ENCODE results near the gene ARFIP1.

DNA sequence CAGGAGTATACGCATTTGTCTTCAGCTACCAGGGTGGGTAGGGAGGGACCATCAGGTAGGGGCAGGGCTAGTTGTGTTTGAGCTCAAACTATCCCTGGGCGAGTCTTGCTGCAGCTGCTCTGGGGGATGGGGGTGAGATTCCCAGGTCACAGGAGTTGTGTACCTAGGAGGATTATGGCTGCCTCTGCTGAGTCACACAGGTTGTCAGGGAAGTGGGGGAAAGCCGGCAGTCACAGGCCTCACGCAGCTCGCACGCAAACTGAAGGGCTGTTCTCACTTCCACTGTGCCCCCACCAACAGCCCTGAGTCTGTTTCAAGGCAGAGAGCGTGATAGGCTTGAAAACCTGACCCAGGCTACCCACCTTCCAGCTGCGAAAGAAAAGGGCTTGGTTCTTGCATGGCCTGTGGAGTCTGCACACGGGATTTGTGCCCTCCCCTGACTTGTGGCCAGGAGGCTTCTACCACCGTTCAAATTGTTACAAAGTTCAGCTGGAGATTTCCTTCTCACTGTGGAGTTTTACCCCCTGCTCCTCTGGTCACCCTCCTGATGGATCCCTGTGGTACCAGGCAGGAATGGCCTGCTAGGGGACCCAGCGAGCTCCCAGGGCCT is 63.8 kb downstream of the ARFIP1 start:
- TF ChIP-seq CTCF (IDR thresholded peaks at IDR 0.05 in 4 of 5, conservative IDR thresholded peaks at IDR 0.05 in 1 of 5): no peak
- no peak for TF ChIP-seq POLR2A (IDR thresholded peaks at IDR 0.05)

All from gastrocnemius medialis (tissue), 4 donors.